RWPE2 (cell line): ENCODE data around the gene ATRN.
"Not testable (repeated sequence)": the region's sequence is repeated elsewhere in the genome, so short reads cannot be mapped to it uniquely, and the experiment has no call there.

Source experiments
- ATAC-seq: fragments of 200-7000 bp; cut with Tn5 transposase; 3 replicates; pipeline ENCODE4 v1.9.1; 2021; ENCODE audit warnings: low read depth
- DNase-seq: peaks from one replicate; pipeline ENCODE4 v3.0.0-alpha.2; 2020; ENCODE audit warnings: low spot score
- H3K27ac ChIP-seq: fragments of 450-650 bp; 2 replicates; pipeline ENCODE4 v1.5.1; 2017; ENCODE audit warnings: mild to moderate bottlenecking; ENCODE audit not compliant: poor library complexity, severe bottlenecking
- H3K27me3 ChIP-seq: fragments of 250-450 bp; sonication (Bioruptor Pico); 2 replicates; pipeline ENCODE4 v1.5.1; 2021; ENCODE audit warnings: mild to moderate bottlenecking, moderate library complexity; ENCODE audit not compliant: insufficient read depth, poor library complexity, severe bottlenecking
- H3K36me3 ChIP-seq: fragments of 250-450 bp; sonication (Bioruptor Pico); 2 replicates; pipeline ENCODE4 v1.5.1; 2020; ENCODE audit warnings: low read depth, mild to moderate bottlenecking, moderate library complexity
- H3K4me1 ChIP-seq: fragments of 250-450 bp; sonication (Bioruptor Pico); 2 replicates; pipeline ENCODE4 v1.5.1; 2021; ENCODE audit warnings: mild to moderate bottlenecking, moderate library complexity; ENCODE audit not compliant: insufficient read depth, poor library complexity, severe bottlenecking
- H3K4me3 ChIP-seq: fragments of 250-450 bp; sonication (Bioruptor Pico); 2 replicates; pipeline ENCODE4 v1.5.1; 2021; ENCODE audit warnings: mild to moderate bottlenecking, moderate library complexity; ENCODE audit not compliant: severe bottlenecking
- H3K9me3 ChIP-seq: fragments of 250-450 bp; sonication (Bioruptor Pico); 2 replicates; pipeline ENCODE4 v1.5.1; 2021; ENCODE audit warnings: mild to moderate bottlenecking, moderate library complexity; ENCODE audit not compliant: severe bottlenecking
- CTCF ChIP-seq: fragments of 450-650 bp; IDR thresholded peaks from one replicate; pipeline ENCODE4 v1.5.1; 2017; ENCODE audit warnings: mild to moderate bottlenecking, moderate library complexity; ENCODE audit not compliant: poor library complexity, severe bottlenecking

ATRN gene

GRCh38 chr20:3606021-3606420, 135.2 kb downstream of the ATRN start:
- Histone ChIP-seq H3K27me3 (no peaks in the 10 kb centered on the region), H3K4me3 (no peak overlapping the region), H3K4me1 (no peaks in the 10 kb centered on the region), H3K9me3 (no peaks in the 10 kb centered on the region), H3K36me3 (peaks cover 16% of the 10 kb centered on the region), H3K27ac (no peak overlapping the region)
- DNase-seq = no peak
- no peak for ATAC-seq
- TF ChIP-seq CTCF = no peak

- Histone ChIP-seq H3K27me3 (no peaks in the 10 kb centered on the region), H3K9me3 (no peaks in the 10 kb centered on the region), H3K36me3 (0 out of 2 replicates have a peak, but pooled peaks cover 3% of the 10 kb centered on the region), H3K4me1 (peaks cover 6% of the 10 kb centered on the region), H3K27ac (no peak overlapping the region), H3K4me3 (no peak overlapping the region)
- no peak for ATAC-seq
- no peak for DNase-seq
- no peak for TF ChIP-seq CTCF
Observed at GRCh38 chr20:3611901-3612300, 141.1 kb downstream of the ATRN start.

- no peak; the same call in 2 of the 3 replicates for ATAC-seq
- no peaks in the 10 kb centered on the region for H3K27me3 ChIP-seq
- H3K4me3 ChIP-seq = no peak overlapping the region
- 0 out of 2 replicates have a peak, but pooled peaks cover 3% of the 10 kb centered on the region for H3K36me3 ChIP-seq
- no peaks in the 10 kb centered on the region for H3K9me3 ChIP-seq
- no peak overlapping the region for H3K27ac ChIP-seq
- peak; percentile 12 for TF ChIP-seq CTCF
- no peak for DNase-seq
- peaks cover 6% of the 10 kb centered on the region for H3K4me1 ChIP-seq
Observed at GRCh38 chr20:3612795-3613572, 142.2 kb downstream of the ATRN start.

GRCh38 chr20:3613821-3614440, 143.1 kb downstream of the ATRN start:
- H3K27me3 ChIP-seq = no peaks in the 10 kb centered on the region
- H3K9me3 ChIP-seq = no peaks in the 10 kb centered on the region
- no peak for TF ChIP-seq CTCF
- H3K4me3 ChIP-seq = no peak overlapping the region
- no peak overlapping the region for H3K27ac ChIP-seq
- DNase-seq (no peak), ATAC-seq (peak; percentile 36)
- 0 out of 2 replicates have a peak, but pooled peaks cover 3% of the 10 kb centered on the region for H3K36me3 ChIP-seq
- H3K4me1 ChIP-seq = peaks cover 6% of the 10 kb centered on the region

- no peak overlapping the region for H3K27ac ChIP-seq
- peaks cover 6% of the 10 kb centered on the region for H3K4me1 ChIP-seq
- no peaks in the 10 kb centered on the region for H3K9me3 ChIP-seq
- no peak for TF ChIP-seq CTCF
- no peaks in the 10 kb centered on the region for H3K27me3 ChIP-seq
- DNase-seq (no peak), ATAC-seq (peak; percentile 51)
- no peak overlapping the region for H3K4me3 ChIP-seq
- H3K36me3 ChIP-seq = 0 out of 2 replicates have a peak, but pooled peaks cover 3% of the 10 kb centered on the region
Observed at GRCh38 chr20:3614466-3614865, 143.6 kb downstream of the ATRN start.

GRCh38 chr20:3615171-3615840, 144.5 kb downstream of the ATRN start:
- not testable (repeated sequence) for H3K4me1 ChIP-seq, H3K27me3 ChIP-seq, DNase-seq, H3K27ac ChIP-seq, H3K9me3 ChIP-seq, H3K4me3 ChIP-seq, ATAC-seq, H3K36me3 ChIP-seq
